ENCODE results near the gene GSC2. TPM values are rescaled to one million over a fixed set of nuclear protein-coding genes. Genes with fewer than 3 reads are reported as not detected.
A peak's percentile ranks its signal among the peaks of the same experiment; 100 is the strongest.

The GSC2 gene
- total RNA-seq, 4 donors from 2014 or later = not detected

- peak in 1 of 2 donors; percentile 43 for DNase-seq (ENCODE audit: low spot score in 2 of 2)
- Histone ChIP-seq H3K4me1 (peaks cover 52% of the 10 kb centered on the region), H3K9me3 (no peaks in the 10 kb centered on the region), H3K4me3 (no peak overlapping the region), H3K36me3 (no peaks in the 10 kb centered on the region), H3K27ac (no peak overlapping the region), H3K27me3 (no peaks in the 10 kb centered on the region)
- 37% methylated on average over 5 of the region's 5 CpGs for WGBS
- TF ChIP-seq EP300 (IDR thresholded peaks at IDR 0.05) = no peak
- TF ChIP-seq CTCF (IDR thresholded peaks at IDR 0.05) = no peak
- no peak for TF ChIP-seq POLR2A (IDR thresholded peaks at IDR 0.05)
- TF ChIP-seq POLR2AphosphoS5 (IDR thresholded peaks at IDR 0.05) = no peak
These were observed 45.9 kb downstream of the GSC2 start for GRCh38 chr22:19103880-19104821.

GRCh38 chr22:19098157-19098556, 51.9 kb downstream of the GSC2 start:
- Histone ChIP-seq H3K4me3 (no peak overlapping the region), H3K36me3 (peaks cover 10% of the 10 kb centered on the region), H3K4me1 (peaks cover 13% of the 10 kb centered on the region), H3K27ac (no peak overlapping the region), H3K27me3 (no peaks in the 10 kb centered on the region), H3K9me3 (no peaks in the 10 kb centered on the region)
- DNase-seq (ENCODE audit: low spot score in 2 of 2) = no peak
- 63% methylated on average over 4 of the region's 4 CpGs for WGBS
- TF ChIP-seq CTCF (IDR thresholded peaks at IDR 0.05) (no peak), POLR2AphosphoS5 (IDR thresholded peaks at IDR 0.05) (no peak), EP300 (IDR thresholded peaks at IDR 0.05) (no peak), POLR2A (IDR thresholded peaks at IDR 0.05) (no peak)

GRCh38 chr22:19097518-19097917, 52.6 kb downstream of the GSC2 start:
- Histone ChIP-seq H3K36me3 (peaks cover 10% of the 10 kb centered on the region), H3K4me3 (no peak overlapping the region), H3K27me3 (no peaks in the 10 kb centered on the region), H3K4me1 (peaks cover 13% of the 10 kb centered on the region), H3K9me3 (no peaks in the 10 kb centered on the region), H3K27ac (no peak overlapping the region)
- DNase-seq (ENCODE audit: low spot score in 2 of 2) = no peak
- WGBS = 72% methylated on average over 3 of the region's 3 CpGs
- TF ChIP-seq EP300 (IDR thresholded peaks at IDR 0.05) (no peak), POLR2AphosphoS5 (IDR thresholded peaks at IDR 0.05) (no peak), CTCF (IDR thresholded peaks at IDR 0.05) (no peak), POLR2A (IDR thresholded peaks at IDR 0.05) (no peak)

Other genes starting within 250 kb of the GSC2 start
- gene DGCR6, start 244.0 kb downstream of the GSC2 start, total RNA-seq = 10 to 100 TPM in 1 of 4 donors, 1 to 10 TPM in 3; 4.9 to 11.2 (median 7.2) TPM
- 10 to 100 TPM; 32.9 to 84.2 (median 65.0) TPM for gene PRODH, start 214.0 kb downstream of the GSC2 start, total RNA-seq
- 100 to 1,000 TPM; 115 to 172 (median 130) TPM for gene DGCR2, start 27.9 kb downstream of the GSC2 start, total RNA-seq
- gene TSSK2, start 19.0 kb downstream of the GSC2 start, total RNA-seq = not detected
- 10 to 100 TPM; 22.4 to 26.0 (median 24.0) TPM for gene ESS2, start 5.6 kb downstream of the GSC2 start, total RNA-seq
- 10 to 100 TPM; 35.6 to 71.0 (median 57.8) TPM for gene SLC25A1, start 28.4 kb upstream of the GSC2 start, total RNA-seq
- 10 to 100 TPM in 2 of 4 donors, 1 to 10 TPM in 2; 5.6 to 12.5 (median 9.4) TPM for gene CLTCL1, start 141.4 kb upstream of the GSC2 start, total RNA-seq

Data from suprapubic skin (tissue), 4 donors.